Nephron (organoid): ENCODE results near the gene WDSUB1.

Experiments used
- H3K27ac Mint-ChIP-seq, 3 experiments: 2 replicates each; pipeline ENCODE4 v1.8.0; 2020; ENCODE audit warnings: mixed read lengths in 3 of 3, mild to moderate bottlenecking in 2 of 3, moderate library complexity in 1 of 3
- H3K27me3 Mint-ChIP-seq: 2 replicates; pipeline ENCODE4 v1.8.0; 2021; ENCODE audit warnings: low read depth, mild to moderate bottlenecking, moderate library complexity, mixed read lengths
- H3K36me3 Mint-ChIP-seq: 2 replicates; pipeline ENCODE4 v1.8.0; 2020; ENCODE audit warnings: low read depth, mixed read lengths
- H3K4me1 Mint-ChIP-seq: 2 replicates; pipeline ENCODE4 v1.8.0; 2020; ENCODE audit warnings: mixed read lengths
- H3K4me3 Mint-ChIP-seq, 3 experiments: 2 replicates each; pipeline ENCODE4 v1.8.0; 2020; ENCODE audit warnings: mild to moderate bottlenecking in 3 of 3, mixed read lengths in 3 of 3, moderate library complexity in 2 of 3
- H3K9me3 Mint-ChIP-seq: 2 replicates; pipeline ENCODE4 v1.8.0; 2020; ENCODE audit warnings: mixed read lengths
- TF ChIP-seq, protein P1 (sequence below), 3 experiments: fragments of 200-600 bp; sonication (generic); IDR thresholded peaks; one replicate each; pipeline ENCODE4 v1.5.0; 2021; ENCODE audit warnings: antibody characterized with exemption in 3 of 3; ENCODE audit not compliant: unreplicated experiment in 3 of 3

WDSUB1 gene

DNA sequence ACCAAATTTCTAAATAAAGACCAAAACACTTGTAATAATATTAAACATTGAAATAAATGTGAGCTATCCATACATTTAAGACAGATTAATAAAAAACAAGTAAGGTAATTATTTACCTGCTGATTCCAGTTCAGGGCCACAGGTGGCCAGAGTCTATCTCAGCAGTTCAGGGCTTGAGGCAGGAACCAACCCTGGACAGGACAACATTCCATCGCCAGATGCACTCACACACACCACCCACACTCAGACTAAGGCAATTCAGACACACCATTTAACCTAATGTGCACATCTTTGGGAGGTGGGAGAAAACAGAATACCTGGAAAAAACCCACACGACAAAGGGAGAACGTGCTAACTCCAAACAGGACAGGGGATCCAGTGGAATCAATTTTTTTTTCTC is 14.1 kb upstream of the WDSUB1 start:
- Mint-ChIP-seq H3K27me3 (no peaks in the 10 kb centered on the region), H3K4me3 (no peak overlapping the region), H3K4me1 (no peaks in the 10 kb centered on the region), H3K27ac (peak overlapping the region in 1 of 3 experiments; percentile 77), H3K9me3 (peaks cover 15% of the 10 kb centered on the region), H3K36me3 (no peaks in the 10 kb centered on the region)
- TF ChIP-seq, protein P1, sequence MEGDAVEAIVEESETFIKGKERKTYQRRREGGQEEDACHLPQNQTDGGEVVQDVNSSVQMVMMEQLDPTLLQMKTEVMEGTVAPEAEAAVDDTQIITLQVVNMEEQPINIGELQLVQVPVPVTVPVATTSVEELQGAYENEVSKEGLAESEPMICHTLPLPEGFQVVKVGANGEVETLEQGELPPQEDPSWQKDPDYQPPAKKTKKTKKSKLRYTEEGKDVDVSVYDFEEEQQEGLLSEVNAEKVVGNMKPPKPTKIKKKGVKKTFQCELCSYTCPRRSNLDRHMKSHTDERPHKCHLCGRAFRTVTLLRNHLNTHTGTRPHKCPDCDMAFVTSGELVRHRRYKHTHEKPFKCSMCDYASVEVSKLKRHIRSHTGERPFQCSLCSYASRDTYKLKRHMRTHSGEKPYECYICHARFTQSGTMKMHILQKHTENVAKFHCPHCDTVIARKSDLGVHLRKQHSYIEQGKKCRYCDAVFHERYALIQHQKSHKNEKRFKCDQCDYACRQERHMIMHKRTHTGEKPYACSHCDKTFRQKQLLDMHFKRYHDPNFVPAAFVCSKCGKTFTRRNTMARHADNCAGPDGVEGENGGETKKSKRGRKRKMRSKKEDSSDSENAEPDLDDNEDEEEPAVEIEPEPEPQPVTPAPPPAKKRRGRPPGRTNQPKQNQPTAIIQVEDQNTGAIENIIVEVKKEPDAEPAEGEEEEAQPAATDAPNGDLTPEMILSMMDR (IDR thresholded peaks at IDR 0.05; ENCODE audit: unreplicated experiment in 3 of 3), result no peak

DNA sequence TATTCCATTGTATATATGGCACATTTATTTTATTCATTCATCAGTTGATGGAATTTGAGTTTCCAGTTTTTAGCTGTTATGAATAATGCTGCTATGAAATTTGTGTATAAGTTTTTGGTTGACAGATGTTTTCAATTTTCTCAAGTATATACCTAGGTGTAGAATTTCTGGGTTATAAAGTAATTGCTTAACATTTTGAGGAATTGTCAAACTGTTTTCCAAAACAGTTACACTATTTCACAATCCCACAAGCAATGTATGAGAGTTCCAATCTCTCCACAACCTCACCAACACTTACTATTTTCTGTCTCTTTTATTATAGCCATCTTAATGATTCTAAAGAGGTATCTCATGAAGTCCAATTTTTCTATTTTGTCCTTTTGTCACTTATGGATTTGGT is 12.5 kb upstream of the WDSUB1 start:
- Mint-ChIP-seq H3K4me3 (no peak overlapping the region), H3K27ac (no peak overlapping the region), H3K4me1 (no peaks in the 10 kb centered on the region), H3K9me3 (peaks cover 7% of the 10 kb centered on the region), H3K27me3 (no peaks in the 10 kb centered on the region), H3K36me3 (no peaks in the 10 kb centered on the region)
- TF ChIP-seq, protein P1 (IDR thresholded peaks at IDR 0.05; ENCODE audit: unreplicated experiment in 3 of 3), result no peak

DNA sequence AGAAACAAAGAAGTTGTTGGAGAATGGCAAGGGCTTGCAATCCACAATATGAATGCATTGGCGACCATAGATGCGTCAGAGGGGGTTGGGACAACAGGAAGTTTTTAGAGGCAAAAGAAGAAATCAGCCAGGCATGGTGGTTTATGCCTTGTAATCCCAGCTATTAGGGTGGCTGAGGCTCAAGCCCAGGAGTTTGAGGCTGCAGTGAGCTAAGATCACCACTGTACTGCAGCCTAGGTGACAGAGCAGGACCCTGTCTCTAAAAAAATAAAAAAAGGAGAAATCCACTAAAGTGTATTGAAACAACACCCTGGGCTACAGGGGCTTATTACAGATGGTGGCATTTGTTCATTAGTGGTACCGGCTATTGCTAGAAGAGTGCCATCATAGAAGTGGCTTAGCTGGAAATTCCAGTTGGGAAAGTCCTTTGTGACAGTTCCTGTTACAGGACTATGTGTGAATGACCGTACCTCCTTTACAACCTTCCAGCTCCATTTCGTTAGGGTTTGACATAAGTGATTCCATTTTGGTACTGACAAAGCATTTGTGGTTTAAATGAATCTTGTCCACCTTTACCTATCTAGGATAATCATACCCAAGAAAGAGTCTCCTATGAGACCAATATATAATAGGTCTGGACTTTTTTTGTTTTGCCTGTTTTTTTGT is 10.7 kb upstream of the WDSUB1 start:
- Mint-ChIP-seq H3K27ac (no peak overlapping the region), H3K27me3 (no peaks in the 10 kb centered on the region), H3K4me1 (no peaks in the 10 kb centered on the region), H3K9me3 (no peaks in the 10 kb centered on the region), H3K36me3 (no peaks in the 10 kb centered on the region), H3K4me3 (no peak overlapping the region)
- TF ChIP-seq, protein P1 (IDR thresholded peaks at IDR 0.05; ENCODE audit: unreplicated experiment in 3 of 3), result no peak

DNA sequence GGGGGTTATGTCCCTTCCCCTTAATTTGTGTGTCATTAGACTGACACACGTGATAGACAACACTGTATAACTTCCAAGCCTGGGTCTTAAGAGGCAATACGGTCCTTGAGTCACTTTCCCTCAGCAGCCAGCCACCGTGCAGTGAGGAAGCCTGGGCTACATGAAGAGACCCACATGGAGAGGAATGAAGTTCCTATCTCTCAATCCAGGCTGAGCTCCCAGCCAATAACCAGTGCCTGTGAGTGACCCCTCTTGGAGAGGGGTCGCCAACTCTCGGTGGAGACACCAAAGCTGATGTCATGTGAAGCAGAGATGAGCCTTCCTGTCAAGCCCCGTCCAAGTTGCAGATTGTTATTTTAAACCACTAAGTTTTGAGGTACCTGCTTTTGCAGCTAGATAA is 5.7 kb upstream of the WDSUB1 start:
- TF ChIP-seq, protein P1 (IDR thresholded peaks at IDR 0.05; ENCODE audit: unreplicated experiment in 3 of 3), result no peak

DNA sequence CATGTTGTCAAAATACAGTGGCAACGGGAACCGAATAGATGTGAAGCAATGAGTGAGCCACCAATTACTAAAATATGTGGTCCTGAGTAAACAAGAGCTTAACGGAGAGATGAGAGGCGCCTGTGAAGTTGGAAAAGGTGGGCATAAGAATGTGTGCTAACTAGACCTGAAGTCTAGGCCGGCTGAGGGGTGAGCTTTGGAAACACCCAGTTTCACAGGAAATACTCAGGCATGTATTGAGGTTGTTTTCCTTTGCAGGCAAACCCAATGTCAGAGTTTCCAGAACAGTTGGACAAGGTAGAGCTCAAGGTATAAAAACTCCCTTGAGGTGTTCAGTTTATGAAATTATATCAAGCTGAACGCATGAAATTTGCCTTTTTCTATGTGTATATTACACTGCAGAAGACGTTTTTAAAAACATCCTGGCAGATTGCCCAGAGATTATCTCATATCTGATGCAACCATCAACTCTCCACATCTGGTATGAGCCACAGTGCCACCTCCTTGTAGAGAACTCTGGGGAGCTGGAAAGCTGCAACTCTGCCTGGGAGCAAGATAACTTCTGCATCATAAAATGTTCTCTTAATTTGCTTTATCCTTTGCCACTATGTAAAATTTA is 3.9 kb upstream of the WDSUB1 start:
- Mint-ChIP-seq H3K27ac (peak overlapping the region; percentile 6 to 15 (median 13)), H3K27me3 (no peaks in the 10 kb centered on the region), H3K4me1 (peaks cover 14% of the 10 kb centered on the region), H3K9me3 (no peaks in the 10 kb centered on the region), H3K36me3 (no peaks in the 10 kb centered on the region), H3K4me3 (no peak overlapping the region)
- TF ChIP-seq, protein P1 (IDR thresholded peaks at IDR 0.05; ENCODE audit: unreplicated experiment in 3 of 3), result no peak

More for the DNA sequence above, 5.7 kb upstream of the WDSUB1 start:
- peaks cover 13% of the 10 kb centered on the region for H3K4me1 Mint-ChIP-seq
- no peaks in the 10 kb centered on the region for H3K36me3 Mint-ChIP-seq
- H3K27me3 Mint-ChIP-seq, result no peaks in the 10 kb centered on the region
- H3K27ac Mint-ChIP-seq, result peak overlapping the region in 1 of 3 experiments; percentile 30
- H3K4me3 Mint-ChIP-seq, result no peak overlapping the region
- H3K9me3 Mint-ChIP-seq, result no peaks in the 10 kb centered on the region

DNA sequence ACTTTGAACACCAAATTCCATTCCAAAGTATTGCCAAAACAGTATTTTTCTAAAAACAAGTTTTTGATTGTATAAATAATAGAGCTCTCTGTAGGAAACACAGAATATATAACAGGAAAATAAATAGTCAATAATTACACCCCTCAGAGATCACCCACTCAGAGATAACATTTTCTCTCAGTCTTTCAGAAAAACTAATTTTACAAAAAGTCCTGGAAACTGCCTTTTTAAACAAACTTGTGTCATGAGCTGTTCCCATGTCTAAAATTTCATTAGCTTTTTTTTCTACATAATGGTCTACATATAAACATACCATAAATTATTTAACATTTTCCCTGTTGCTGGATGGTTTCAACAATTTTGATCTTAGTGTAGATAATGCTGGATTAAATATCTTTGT is 1.2 kb upstream of the WDSUB1 start:
- H3K27me3 Mint-ChIP-seq, result no peaks in the 10 kb centered on the region
- H3K36me3 Mint-ChIP-seq, result no peaks in the 10 kb centered on the region
- TF ChIP-seq, protein P1 (IDR thresholded peaks at IDR 0.05; ENCODE audit: unreplicated experiment in 3 of 3), result no peak
- no peaks in the 10 kb centered on the region for H3K9me3 Mint-ChIP-seq
- H3K27ac Mint-ChIP-seq, result peak overlapping the region; percentile 86 to 99 (median 99)
- peak overlapping the region; percentile 93 to 96 (median 93) for H3K4me3 Mint-ChIP-seq
- peaks cover 19% of the 10 kb centered on the region for H3K4me1 Mint-ChIP-seq
